Gastroesophageal sphincter (tissue), 3 donors: ENCODE data around the gene MINDY3.

Source experiments
- CTCF ChIP-seq, 4 experiments: fragments of 200-600 bp in 2 of 4; fragments of 450-650 bp in 2 of 4; sonication (generic) in 1 of 4; IDR thresholded peaks; one replicate each; pipeline ENCODE4 v1.5.1; 2017 to 2019; ENCODE audit warnings: antibody characterized with exemption in 4 of 4, mild to moderate bottlenecking in 2 of 4, moderate library complexity in 2 of 4
- EP300 ChIP-seq: sonication (generic); formaldehyde crosslinking; IDR thresholded peaks from one replicate; pipeline ENCODE4 v1.6.1; 2017; ENCODE audit warnings: antibody characterized with exemption, mild to moderate bottlenecking
- POLR2A ChIP-seq, 2 donors: fragments of 450-650 bp; IDR thresholded peaks; one replicate each; pipeline ENCODE4 v1.6.1; 2017; ENCODE audit warnings: antibody characterized with exemption in 2 of 2, mild to moderate bottlenecking in 2 of 2, moderate library complexity in 1 of 2

GRCh38 chr10:15735763-15736162 is 124.5 kb downstream of the MINDY3 start:
- TF ChIP-seq CTCF (IDR thresholded peaks at IDR 0.05) (no peak), EP300 (no peak), POLR2A (IDR thresholded peaks at IDR 0.05) (no peak)
